ENCODE measurements around the gene ID1. TPM values are rescaled to one million over a fixed set of nuclear protein-coding genes. Genes with fewer than 3 reads are reported as not detected.
A peak's percentile ranks its signal among the peaks of the same experiment; 100 is the strongest.

Gene ID1
- total and polyA plus RNA-seq, 2 of the 13 experiments (the other 11 are each of a cell fraction or from before 2014, with no cell fraction given), result 320 to 419 TPM

- TF ChIP-seq, protein P1, sequence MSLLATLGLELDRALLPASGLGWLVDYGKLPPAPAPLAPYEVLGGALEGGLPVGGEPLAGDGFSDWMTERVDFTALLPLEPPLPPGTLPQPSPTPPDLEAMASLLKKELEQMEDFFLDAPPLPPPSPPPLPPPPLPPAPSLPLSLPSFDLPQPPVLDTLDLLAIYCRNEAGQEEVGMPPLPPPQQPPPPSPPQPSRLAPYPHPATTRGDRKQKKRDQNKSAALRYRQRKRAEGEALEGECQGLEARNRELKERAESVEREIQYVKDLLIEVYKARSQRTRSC (CRISPR knock-in tag; IDR thresholded peaks at IDR 0.05; ENCODE audit: low read depth), result no peak; the same call in 1 of the 2 replicates
- TF ChIP-seq ZNF772 (CRISPR knock-in tag; IDR thresholded peaks at IDR 0.05) (peak; percentile 95), TRIM24 (CRISPR knock-in tag; IDR thresholded peaks at IDR 0.05) (no peak), PHF20 (CRISPR knock-in tag; IDR thresholded peaks at IDR 0.05) (no peak), TARDBP (CRISPR knock-in tag; IDR thresholded peaks at IDR 0.05) (peak; percentile 93), KLF12 (CRISPR knock-in tag; IDR thresholded peaks at IDR 0.05; ENCODE audit: borderline replicate concordance) (no peak), SPEN (CRISPR knock-in tag; IDR thresholded peaks at IDR 0.05; ENCODE audit: low read depth) (peak; percentile 62), NFRKB (IDR thresholded peaks at IDR 0.05) (no peak), TBL1XR1 (IDR thresholded peaks at IDR 0.05; ENCODE audit: borderline replicate concordance, low read length, partially characterized antibody) (peak; percentile 39), IRF2 (CRISPR knock-in tag; IDR thresholded peaks at IDR 0.05) (peak; percentile 84), ETV6 (CRISPR knock-in tag; conservative IDR thresholded peaks at IDR 0.05) (no peak), CENPX (CRISPR knock-in tag; IDR thresholded peaks at IDR 0.05) (no peak), ZNF839 (CRISPR knock-in tag; IDR thresholded peaks at IDR 0.05; ENCODE audit: borderline replicate concordance) (no peak), ZNF75D (CRISPR knock-in tag; IDR thresholded peaks at IDR 0.05; ENCODE audit: borderline replicate concordance) (peak; percentile 45; the same call in 1 of the 2 replicates), HMGXB3 (CRISPR knock-in tag; IDR thresholded peaks at IDR 0.05; ENCODE audit: borderline replicate concordance) (peak; percentile 77), PLSCR1 (CRISPR knock-in tag; IDR thresholded peaks at IDR 0.05; ENCODE audit: borderline replicate concordance) (no peak), MED13 (CRISPR knock-in tag; IDR thresholded peaks at IDR 0.05) (peak; percentile 84), ONECUT2 (CRISPR knock-in tag; IDR thresholded peaks at IDR 0.05) (no peak)
- TF ChIP-seq, protein P2, sequence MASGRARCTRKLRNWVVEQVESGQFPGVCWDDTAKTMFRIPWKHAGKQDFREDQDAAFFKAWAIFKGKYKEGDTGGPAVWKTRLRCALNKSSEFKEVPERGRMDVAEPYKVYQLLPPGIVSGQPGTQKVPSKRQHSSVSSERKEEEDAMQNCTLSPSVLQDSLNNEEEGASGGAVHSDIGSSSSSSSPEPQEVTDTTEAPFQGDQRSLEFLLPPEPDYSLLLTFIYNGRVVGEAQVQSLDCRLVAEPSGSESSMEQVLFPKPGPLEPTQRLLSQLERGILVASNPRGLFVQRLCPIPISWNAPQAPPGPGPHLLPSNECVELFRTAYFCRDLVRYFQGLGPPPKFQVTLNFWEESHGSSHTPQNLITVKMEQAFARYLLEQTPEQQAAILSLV (CRISPR knock-in tag; IDR thresholded peaks at IDR 0.05; ENCODE audit: borderline replicate concordance), result peak; percentile 72; the same call in 1 of the 2 replicates
- TF ChIP-seq, protein P3, sequence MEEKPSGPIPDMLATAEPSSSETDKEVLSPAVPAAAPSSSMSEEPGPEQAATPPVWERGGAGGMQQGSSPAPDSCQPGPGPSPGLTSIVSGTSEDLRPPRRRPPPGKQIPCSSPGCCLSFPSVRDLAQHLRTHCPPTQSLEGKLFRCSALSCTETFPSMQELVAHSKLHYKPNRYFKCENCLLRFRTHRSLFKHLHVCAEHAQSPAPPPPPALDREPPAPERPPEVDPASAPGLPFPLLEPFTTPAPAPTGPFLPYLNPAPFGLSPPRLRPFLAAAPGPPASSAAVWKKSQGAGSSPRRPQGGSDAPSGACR (CRISPR knock-in tag; IDR thresholded peaks at IDR 0.05), result no peak
- TF ChIP-seq, protein P4, sequence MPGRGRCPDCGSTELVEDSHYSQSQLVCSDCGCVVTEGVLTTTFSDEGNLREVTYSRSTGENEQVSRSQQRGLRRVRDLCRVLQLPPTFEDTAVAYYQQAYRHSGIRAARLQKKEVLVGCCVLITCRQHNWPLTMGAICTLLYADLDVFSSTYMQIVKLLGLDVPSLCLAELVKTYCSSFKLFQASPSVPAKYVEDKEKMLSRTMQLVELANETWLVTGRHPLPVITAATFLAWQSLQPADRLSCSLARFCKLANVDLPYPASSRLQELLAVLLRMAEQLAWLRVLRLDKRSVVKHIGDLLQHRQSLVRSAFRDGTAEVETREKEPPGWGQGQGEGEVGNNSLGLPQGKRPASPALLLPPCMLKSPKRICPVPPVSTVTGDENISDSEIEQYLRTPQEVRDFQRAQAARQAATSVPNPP (CRISPR knock-in tag; IDR thresholded peaks at IDR 0.05), result no peak
Observed at GRCh38 chr20:31606804-31607639, 1.9 kb downstream of the ID1 start (continued).

Data from HepG2 (cell line).